Measurements from ENCODE around the gene USP24.
"Not testable (repeated sequence)": the region's sequence is repeated elsewhere in the genome, so short reads cannot be mapped to it uniquely, and the experiment has no call there.

Gene USP24

GRCh38 chr1:55118651-55119329 is 96.4 kb downstream of the USP24 start:
- peak in 1 of 4 experiments; percentile 4 for DNase-seq

GRCh38 chr1:55117941-55118340 is 97.2 kb downstream of the USP24 start:
- peak in 3 of 4 experiments; percentile 4 to 46 (median 46) for DNase-seq

- not testable (repeated sequence) for DNase-seq
These were observed 106.2 kb downstream of the USP24 start for GRCh38 chr1:55109005-55109404.

GRCh38 chr1:55107101-55107500 is 108.1 kb downstream of the USP24 start:
- DNase-seq, result no peak

- no peak for DNase-seq
These were observed 111.3 kb downstream of the USP24 start for GRCh38 chr1:55103891-55104290.

GRCh38 chr1:55095095-55095494 is 120.1 kb downstream of the USP24 start:
- DNase-seq, result no peak

GRCh38 chr1:55092475-55092874 is 122.7 kb downstream of the USP24 start:
- DNase-seq, result no peak

GRCh38 chr1:55089683-55090082 is 125.5 kb downstream of the USP24 start:
- DNase-seq, result no peak

- no peak for DNase-seq
These were observed 126.8 kb downstream of the USP24 start for GRCh38 chr1:55088413-55088812.

- no peak for DNase-seq
These were observed 127.7 kb downstream of the USP24 start for GRCh38 chr1:55087439-55087838.

GRCh38 chr1:55084257-55084656 is 130.9 kb downstream of the USP24 start:
- no peak for DNase-seq

GRCh38 chr1:55081905-55082296 is 133.3 kb downstream of the USP24 start:
- no peak for DNase-seq

GRCh38 chr1:55081188-55081904 is 133.8 kb downstream of the USP24 start:
- no peak for DNase-seq

GRCh38 chr1:55079651-55080050 is 135.5 kb downstream of the USP24 start:
- no peak for DNase-seq

GRCh38 chr1:55078470-55078869 is 136.7 kb downstream of the USP24 start:
- DNase-seq, result no peak

GRCh38 chr1:55076356-55076755 is 138.8 kb downstream of the USP24 start:
- DNase-seq, result no peak

GRCh38 chr1:55074455-55074854 is 140.7 kb downstream of the USP24 start:
- DNase-seq, result no peak

- no peak for DNase-seq
These were observed 141.8 kb downstream of the USP24 start for GRCh38 chr1:55073187-55073916.

- DNase-seq, result peak in 3 of 4 experiments; percentile 19 to 36 (median 27)
These were observed 143.7 kb downstream of the USP24 start for GRCh38 chr1:55071477-55071876.

GRCh38 chr1:55070293-55071164 is 144.6 kb downstream of the USP24 start:
- DNase-seq, result no peak

GRCh38 chr1:55069280-55069679 is 145.9 kb downstream of the USP24 start:
- no peak for DNase-seq

- DNase-seq, result no peak
These were observed 146.5 kb downstream of the USP24 start for GRCh38 chr1:55068638-55069037.

GRCh38 chr1:55067914-55068313 is 147.2 kb downstream of the USP24 start:
- DNase-seq, result no peak
